Cardiac fibroblast (primary cell): ENCODE measurements around the gene TMEM60.
"Not testable (repeated sequence)": the region's sequence is repeated elsewhere in the genome, so short reads cannot be mapped to it uniquely, and the experiment has no call there.

ENCODE experiments used
- DNase-seq, 2 donors: peaks; one replicate each; pipeline versions ENCODE4 v3.0.0 to v3.0.0-alpha.2; 2010; ENCODE audit warnings: low read depth in 2 of 2
- H3K4me3 ChIP-seq, 2 donors: replicated peaks in 1 of 2; 1 replicate in 1 of 2; 2 replicates in 1 of 2; pipeline ENCODE4 v1.5.1; 2011; ENCODE audit warnings: low read depth in 2 of 2, low read length in 2 of 2, mild to moderate bottlenecking in 2 of 2, moderate library complexity in 1 of 2
- CTCF ChIP-seq: IDR thresholded peaks from one replicate; pipeline ENCODE4 v1.5.1; 2011; ENCODE audit warnings: low read depth, mild to moderate bottlenecking, low read length, inconsistent platforms

Gene TMEM60

GRCh38 chr7:77837275-77837674 lies 39.0 kb upstream of the TMEM60 start:
- DNase-seq, result no peak
- TF ChIP-seq CTCF, result no peak

GRCh38 chr7:77836425-77836824 lies 38.2 kb upstream of the TMEM60 start:
- DNase-seq, H3K4me3 ChIP-seq: not testable (repeated sequence)

More at GRCh38 chr7:77837275-77837674, 39.0 kb upstream of the TMEM60 start:
- H3K4me3 ChIP-seq, result no peak overlapping the region

GRCh38 chr7:77833136-77833535 lies 34.9 kb upstream of the TMEM60 start:
- DNase-seq, result no peak
- no peak overlapping the region for H3K4me3 ChIP-seq
- TF ChIP-seq CTCF, result no peak

- no peak overlapping the region for H3K4me3 ChIP-seq
- no peak for TF ChIP-seq CTCF
- no peak for DNase-seq
Measured at GRCh38 chr7:77831953-77832352, 33.7 kb upstream of the TMEM60 start.

GRCh38 chr7:77831481-77831880 lies 33.2 kb upstream of the TMEM60 start:
- DNase-seq, result peak in 1 of 2 donors; percentile 7

GRCh38 chr7:77830649-77831355 lies 32.6 kb upstream of the TMEM60 start:
- DNase-seq, result peak in 1 of 2 donors; percentile 45
- no peak for TF ChIP-seq CTCF

More at GRCh38 chr7:77831481-77831880, 33.2 kb upstream of the TMEM60 start:
- H3K4me3 ChIP-seq, result no peak overlapping the region
- no peak for TF ChIP-seq CTCF

GRCh38 chr7:77827999-77828398 lies 29.8 kb upstream of the TMEM60 start:
- no peak for TF ChIP-seq CTCF
- no peak overlapping the region for H3K4me3 ChIP-seq
- no peak for DNase-seq

More at GRCh38 chr7:77830649-77831355, 32.6 kb upstream of the TMEM60 start:
- no peak overlapping the region for H3K4me3 ChIP-seq
